OCI-LY7 (cell line): Measurements from ENCODE around the gene LRRC59. TPM values are rescaled to one million over a fixed set of nuclear protein-coding genes. Genes with fewer than 3 reads are reported as not detected.

ENCODE experiments used
- BruUV-seq: library from RNA; stranded (reverse); fragments of 400-500 nt; replicated peaks from 2 replicates; lab custom pipeline; 2021; lab: Mats Ljungman, UMichigan
- CTCF ChIA-PET: fragments of 300-600 bp; sonication (Branson Sonifier 250); formaldehyde crosslinking; loops from one replicate; lab custom pipeline; 2022; ENCODE audit warnings: antibody characterized with exemption; ENCODE audit not compliant: unreplicated experiment; lab: Charles Lee
- POLR2A ChIA-PET: fragments of 300-600 bp; sonication (Branson Sonifier 250); formaldehyde crosslinking; loops from one replicate; lab custom pipeline; 2022; ENCODE audit warnings: antibody characterized with exemption; lab: Charles Lee
- DNase-seq: peaks from one replicate; pipeline ENCODE4 v3.0.0-alpha.2; 2015; ENCODE audit warnings: low spot score
- H2AFZ ChIP-seq: fragments of 200-600 bp; sonication (generic), shearing (Covaris generic); 2 replicates; pipeline ENCODE4 v1.6.1; 2014; ENCODE audit warnings: mild to moderate bottlenecking, antibody characterized with exemption, low read length, moderate library complexity
- H3K27ac ChIP-seq: fragments of 200-600 bp; sonication (generic); 2 replicates; pipeline ENCODE4 v1.5.1; 2014; ENCODE audit warnings: mixed run types, low read depth, mild to moderate bottlenecking, moderate library complexity, low read length, inconsistent platforms; ENCODE audit not compliant: poor library complexity, severe bottlenecking
- H3K36me3 ChIP-seq: fragments of 200-600 bp; sonication (generic); 2 replicates; pipeline ENCODE4 v1.6.1; 2014; ENCODE audit warnings: mild to moderate bottlenecking, antibody characterized with exemption, low read length, moderate library complexity, mixed read lengths; ENCODE audit not compliant: insufficient read depth
- H3K4me1 ChIP-seq: fragments of 200-600 bp; sonication (generic); 2 replicates; pipeline ENCODE4 v1.5.1; 2014; ENCODE audit warnings: mild to moderate bottlenecking, low read length; ENCODE audit not compliant: insufficient read depth, poor library complexity, severe bottlenecking
- H3K4me2 ChIP-seq: fragments of 200-600 bp; sonication (generic); 2 replicates; pipeline ENCODE4 v1.6.1; 2014; ENCODE audit warnings: mild to moderate bottlenecking, low read length
- H3K4me3 ChIP-seq: fragments of 200-600 bp; sonication (generic); 2 replicates; pipeline ENCODE4 v1.5.1; 2014; ENCODE audit warnings: mild to moderate bottlenecking, low read depth, low read length; ENCODE audit not compliant: poor library complexity, severe bottlenecking
- H3K79me2 ChIP-seq: fragments of 200-600 bp; sonication (generic); 2 replicates; pipeline ENCODE4 v1.6.1; 2016; ENCODE audit warnings: low read depth, mild to moderate bottlenecking, low read length, moderate library complexity, mixed read lengths; ENCODE audit not compliant: insufficient read depth
- H3K9me2 ChIP-seq: fragments of 200-600 bp; sonication (generic); 2 replicates; pipeline ENCODE4 v1.6.1; 2016; ENCODE audit warnings: mild to moderate bottlenecking, low read length, mixed read lengths; ENCODE audit not compliant: insufficient read depth
- H3K9me3 ChIP-seq: fragments of 200-600 bp; sonication (generic); 2 replicates; pipeline ENCODE4 v1.6.1; 2014; ENCODE audit warnings: mild to moderate bottlenecking, mixed run types, low read length, mixed read lengths
- H4K20me1 ChIP-seq: fragments of 200-600 bp; sonication (generic); 2 replicates; pipeline ENCODE4 v1.6.1; 2014; ENCODE audit warnings: mild to moderate bottlenecking, antibody characterized with exemption, low read length, moderate library complexity, mixed read lengths; ENCODE audit not compliant: insufficient read depth
- EZH2phosphoT487 ChIP-seq: fragments of 200-600 bp; sonication (generic); IDR thresholded peaks from 2 replicates; pipeline ENCODE4 v1.6.1; 2018; ENCODE audit warnings: low read depth, borderline replicate concordance, mild to moderate bottlenecking, mixed run types, antibody characterized with exemption, low read length, moderate library complexity, mixed read lengths
- intact Hi-C: fragments of 100-400 bp; cut with micrococcal nuclease; formaldehyde crosslinking; loops from one replicate; pipeline ENCODE4 v1.10.0; 2022; ENCODE audit not compliant: unreplicated experiment
- total RNA-seq, 2 experiments: library from RNA; depleted of rRNA in 1 of 2; stranded (reverse); fragments of >200 nt in 1 of 2; shearing (Covaris generic) in 1 of 2; gene quantifications; 2 replicates each; pipeline ENCODE4 v1.2.3, GENCODE V29; 2014 to 2022
- TF ChIP-seq, protein P1 (sequence below): fragments of 200-600 bp; sonication (generic); conservative IDR thresholded peaks from 2 replicates; pipeline ENCODE4 v1.5.1; 2014; ENCODE audit warnings: mild to moderate bottlenecking, antibody characterized with exemption, low read length, moderate library complexity, mixed read lengths

Gene LRRC59
- total RNA-seq, 2 experiments from 2014 or later, result 87.4 to 125 TPM

DNA sequence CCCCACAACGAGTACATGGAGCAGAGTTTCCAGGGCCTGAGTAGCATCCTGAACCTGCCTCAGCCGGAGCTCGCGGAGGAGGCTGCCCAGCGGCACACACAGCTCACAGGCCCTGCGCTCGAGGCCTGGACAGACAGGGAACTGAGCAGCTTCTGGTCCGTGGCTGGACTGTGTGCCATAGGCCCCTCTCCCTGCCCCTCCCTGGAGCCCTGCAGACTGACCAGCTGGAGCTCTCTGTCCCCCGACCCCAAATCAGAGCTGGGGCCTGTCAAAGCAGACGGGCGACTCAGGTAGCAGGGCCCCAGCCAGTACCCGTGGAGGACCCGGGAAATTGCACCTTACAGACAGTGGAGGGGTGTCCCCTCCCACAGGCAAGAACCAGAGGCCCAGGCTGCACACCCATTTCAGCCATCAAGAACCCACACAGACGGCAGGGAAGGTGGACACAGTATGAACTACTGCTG, 37.3 kb downstream of the LRRC59 start:
- intact Hi-C loops, result no loop called here
- Histone ChIP-seq H3K9me2 (no peaks in the 10 kb centered on the region), H3K27ac (no peak overlapping the region), H3K36me3 (peaks cover 49% of the 10 kb centered on the region), H2AFZ (no peak overlapping the region), H4K20me1 (no peaks in the 10 kb centered on the region), H3K9me3 (no peaks in the 10 kb centered on the region), H3K79me2 (no peaks in the 10 kb centered on the region), H3K4me1 (peaks cover 4% of the 10 kb centered on the region), H3K4me3 (no peak overlapping the region), H3K4me2 (no peak overlapping the region)
- ChIA-PET CTCF (interaction anchor here (1.6 kb wide), 1 partner anchor 9 kb away, joined by 3 read pairs; no protein-coding TSS in a partner anchor), POLR2A (interaction anchor here (0.6 to 1.1 kb wide), 2 partner anchors 9 to 506 kb away, joined by 4 read pairs; partner anchors contain the start of gene TOB1)
- BruUV-seq, result no TSS peak
- no peak for TF ChIP-seq EZH2phosphoT487
- TF ChIP-seq, protein P1, sequence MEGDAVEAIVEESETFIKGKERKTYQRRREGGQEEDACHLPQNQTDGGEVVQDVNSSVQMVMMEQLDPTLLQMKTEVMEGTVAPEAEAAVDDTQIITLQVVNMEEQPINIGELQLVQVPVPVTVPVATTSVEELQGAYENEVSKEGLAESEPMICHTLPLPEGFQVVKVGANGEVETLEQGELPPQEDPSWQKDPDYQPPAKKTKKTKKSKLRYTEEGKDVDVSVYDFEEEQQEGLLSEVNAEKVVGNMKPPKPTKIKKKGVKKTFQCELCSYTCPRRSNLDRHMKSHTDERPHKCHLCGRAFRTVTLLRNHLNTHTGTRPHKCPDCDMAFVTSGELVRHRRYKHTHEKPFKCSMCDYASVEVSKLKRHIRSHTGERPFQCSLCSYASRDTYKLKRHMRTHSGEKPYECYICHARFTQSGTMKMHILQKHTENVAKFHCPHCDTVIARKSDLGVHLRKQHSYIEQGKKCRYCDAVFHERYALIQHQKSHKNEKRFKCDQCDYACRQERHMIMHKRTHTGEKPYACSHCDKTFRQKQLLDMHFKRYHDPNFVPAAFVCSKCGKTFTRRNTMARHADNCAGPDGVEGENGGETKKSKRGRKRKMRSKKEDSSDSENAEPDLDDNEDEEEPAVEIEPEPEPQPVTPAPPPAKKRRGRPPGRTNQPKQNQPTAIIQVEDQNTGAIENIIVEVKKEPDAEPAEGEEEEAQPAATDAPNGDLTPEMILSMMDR, result no peak
- DNase-seq, result no peak

DNA sequence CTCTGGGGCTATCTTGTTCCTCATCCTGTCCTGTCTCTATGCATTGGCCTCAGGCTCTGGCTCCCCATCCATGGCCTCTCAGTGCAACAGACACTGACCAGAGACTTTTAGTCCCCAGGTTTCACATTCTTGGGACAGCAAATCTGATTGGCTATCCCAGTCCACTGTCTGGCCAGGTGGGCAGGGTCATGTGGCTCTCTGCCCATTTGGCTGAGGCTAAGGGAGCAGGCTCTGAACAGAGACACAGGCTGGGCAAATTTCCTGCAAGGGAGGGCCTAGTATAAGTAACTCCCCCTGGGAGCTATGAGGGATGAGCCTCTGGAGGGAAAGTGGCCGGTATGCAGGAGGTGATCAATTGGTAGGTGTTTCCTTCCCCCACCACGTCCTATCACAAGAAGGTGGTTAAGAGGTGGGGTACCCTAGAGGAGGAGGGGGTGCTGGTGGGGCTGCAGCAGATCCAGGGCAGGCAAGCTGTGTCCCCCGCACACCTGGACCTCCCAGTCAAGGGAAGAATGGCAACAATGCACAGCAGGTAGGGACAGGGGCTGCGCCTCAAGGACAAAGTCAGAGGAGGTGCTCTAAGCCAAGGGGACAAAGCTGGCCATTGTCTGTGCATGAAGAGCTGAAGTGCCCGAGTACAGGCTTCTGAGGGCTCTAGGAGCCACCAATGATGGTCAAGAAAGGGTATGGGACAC, 38.2 kb downstream of the LRRC59 start:
- H3K36me3 ChIP-seq, result peaks cover 53% of the 10 kb centered on the region
- no peaks in the 10 kb centered on the region for H4K20me1 ChIP-seq
- DNase-seq, result no peak
- ChIA-PET CTCF (interaction anchor here (1.6 kb wide), 1 partner anchor 10 kb away, joined by 3 read pairs; no protein-coding TSS in a partner anchor), POLR2A (interaction anchor here (0.6 to 1.1 kb wide), 2 partner anchors 9 to 507 kb away, joined by 4 read pairs; partner anchors contain the start of gene TOB1)
- H3K4me3 ChIP-seq, result no peak overlapping the region
- TF ChIP-seq, protein P1, result no peak
- no peak for TF ChIP-seq EZH2phosphoT487
- no peak overlapping the region for H2AFZ ChIP-seq
- intact Hi-C loops, result no loop called here
- H3K4me2 ChIP-seq, result no peak overlapping the region
- peaks cover 4% of the 10 kb centered on the region for H3K4me1 ChIP-seq
- H3K9me2 ChIP-seq, result no peaks in the 10 kb centered on the region
- BruUV-seq, result no TSS peak
- H3K9me3 ChIP-seq, result no peaks in the 10 kb centered on the region
- no peaks in the 10 kb centered on the region for H3K79me2 ChIP-seq
- H3K27ac ChIP-seq, result no peak overlapping the region

DNA sequence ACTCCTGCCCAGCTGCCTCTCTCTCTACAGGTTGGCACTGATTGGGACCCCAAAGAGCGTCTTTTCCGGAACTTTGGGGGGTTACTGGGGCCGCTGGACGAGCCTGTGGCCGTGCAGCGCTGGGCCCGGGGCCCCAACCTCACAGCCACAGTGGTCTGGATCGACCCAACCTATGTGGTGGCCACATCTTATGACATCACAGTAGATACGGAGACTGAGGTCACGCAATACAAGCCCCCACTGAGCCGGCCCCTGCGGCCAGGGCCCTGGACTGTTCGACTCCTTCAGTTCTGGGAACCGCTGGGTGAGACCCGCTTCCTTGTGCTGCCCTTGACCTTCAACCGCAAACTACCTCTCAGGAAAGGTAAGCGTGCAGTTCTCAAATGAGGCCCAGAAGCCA, 39.1 kb downstream of the LRRC59 start:
- H3K4me2 ChIP-seq, result no peak overlapping the region
- TF ChIP-seq EZH2phosphoT487, result no peak
- TF ChIP-seq, protein P1, result no peak
- H3K27ac ChIP-seq, result no peak overlapping the region
- H3K79me2 ChIP-seq, result no peaks in the 10 kb centered on the region
- ChIA-PET CTCF (interaction anchor here (0.6 kb wide), 1 partner anchor 49 kb away, joined by 4 read pairs; no protein-coding TSS in a partner anchor), POLR2A (no interaction called here)
- BruUV-seq, result no TSS peak
- H4K20me1 ChIP-seq, result no peaks in the 10 kb centered on the region
- no peak overlapping the region for H2AFZ ChIP-seq
- intact Hi-C loops, result no loop called here
- no peaks in the 10 kb centered on the region for H3K9me2 ChIP-seq
- H3K4me1 ChIP-seq, result peaks cover 4% of the 10 kb centered on the region
- H3K4me3 ChIP-seq, result no peak overlapping the region
- no peak for DNase-seq
- no peaks in the 10 kb centered on the region for H3K9me3 ChIP-seq
- peaks cover 53% of the 10 kb centered on the region for H3K36me3 ChIP-seq
